Pancreas (tissue), 10 donors: ENCODE data around the gene LRR1. TPM values are rescaled to one million over a fixed set of nuclear protein-coding genes. Genes with fewer than 3 reads are reported as not detected.

Experiments used
- ATAC-seq, 4 donors: fragments of 200-7000 bp; cut with Tn5 transposase; one replicate each; pipeline versions ENCODE4 v1.8.0 to v1.9.1; 2020; ENCODE audit warnings: mild to moderate bottlenecking in 4 of 4, moderate library complexity in 4 of 4
- DNase-seq, 6 donors: peaks; one replicate each; pipeline ENCODE4 v3.0.0-alpha.2; 2020
- FAIRE-seq: peaks from 2 replicates; lab custom pipeline; 2012; peaks lifted over from hg19 to GRCh38; lab: Jason Lieb, UNC
- H3K27ac ChIP-seq, 4 donors: fragments of 200-600 bp; sonication (generic); 1 replicate in 3 of 4; 2 replicates in 1 of 4; pipeline versions ENCODE4 v1.5.0 to v1.8.0; 2020
- H3K27me3 ChIP-seq, 4 donors: fragments of 200-600 bp; one replicate each; pipeline ENCODE4 v1.8.0; 2021
- H3K36me3 ChIP-seq, 3 donors: fragments of 200-600 bp; sonication (generic) in 1 of 3; one replicate each; pipeline versions ENCODE4 v1.5.0 to v1.8.0; 2020 to 2021
- H3K4me1 ChIP-seq, 3 donors: fragments of 200-600 bp; one replicate each; pipeline ENCODE4 v1.8.0; 2021
- H3K4me3 ChIP-seq, 4 donors: fragments of 200-600 bp; sonication (generic) in 2 of 4; one replicate each; pipeline versions ENCODE4 v1.5.0 to v1.8.0; 2020 to 2021
- H3K9me3 ChIP-seq, 4 donors: fragments of 200-600 bp; one replicate each; pipeline ENCODE4 v1.8.0; 2021
- WGBS, 2 donors: extraction: QIAGEN DNeasy Blood & Tissue Kit; methylation state at CpG; one replicate each; pipeline ENCODE4 v1.1.7; 2013; 5-methylcytosine and 5-hydroxymethylcytosine counted together
- intact Hi-C, 3 donors: fragments of 100-400 bp; cut with DNase I; formaldehyde crosslinking; loops; one replicate each; pipeline versions ENCODE4 v1.11.1 to v1.14.2; 2022
- polyA plus RNA-seq, 2 donors: library from polyadenylated mRNA; stranded (reverse); fragments of 200-250 nt; gene quantifications; one replicate each; pipeline ENCODE4 v1.2.3, GENCODE V29; 2013
- total RNA-seq, 6 donors: library from RNA; stranded (reverse); fragmentation: NEBNext Ultra II Directional in 4 of 6; extraction: Animal tissue kit (Norgen Biotek cat#: 25700) in 4 of 6; gene quantifications; one replicate each; pipeline versions ENCODE4 v1.2.1 to v1.2.4, GENCODE V29; 2021 to 2023
- TF ChIP-seq, protein P1 (sequence below), 4 donors: fragments of 200-600 bp; sonication (generic) in 3 of 4; IDR thresholded peaks; one replicate each; pipeline versions ENCODE4 v1.5.0 to v1.8.0; 2021; ENCODE audit warnings: antibody characterized with exemption in 4 of 4
- donor health status: healthy with polysubstance abuse.
- donor health status: DM: no; HTN: no; CAD: no; lungs with moderate emphysema.
- donor health status: DM: no; HTN: no; CAD: no.
- donor health status: control.
- donor health status: control.
- donor health status: Bipolar disorder and iron deficiency.
- donor health status: DM: yes; HTN: yes; CAD: no.
- donor health status: DM: no; HTN: no; CAD: no.
- donor health status: DM: no; HTN: no; CAD: no.
- donor health status: DM: yes; HTN: yes; CAD: no.

The LRR1 gene
- total and polyA plus RNA-seq, 8 donors, result 2.5 to 7.2 (median 3.8) TPM

DNA sequence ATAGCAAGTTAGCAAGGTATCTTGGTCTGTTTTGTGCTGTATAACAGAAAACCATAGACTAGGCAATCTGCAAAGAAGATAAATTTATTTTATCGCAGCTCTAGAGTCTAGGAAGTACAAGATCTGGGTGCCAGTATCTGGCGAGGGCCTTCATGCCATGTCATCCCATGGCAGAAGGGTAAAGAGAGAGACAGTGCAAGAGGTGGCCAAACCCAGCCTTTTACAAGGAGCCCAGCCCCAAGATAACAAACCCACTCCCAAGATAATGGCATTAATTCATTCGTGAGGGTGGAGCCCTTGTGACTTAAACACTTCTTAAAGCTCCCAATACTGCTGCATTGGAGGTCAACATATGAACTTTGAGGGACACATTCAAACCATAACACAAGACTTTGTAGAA is 29.5 kb upstream of the LRR1 start:
- TF ChIP-seq, protein P1, sequence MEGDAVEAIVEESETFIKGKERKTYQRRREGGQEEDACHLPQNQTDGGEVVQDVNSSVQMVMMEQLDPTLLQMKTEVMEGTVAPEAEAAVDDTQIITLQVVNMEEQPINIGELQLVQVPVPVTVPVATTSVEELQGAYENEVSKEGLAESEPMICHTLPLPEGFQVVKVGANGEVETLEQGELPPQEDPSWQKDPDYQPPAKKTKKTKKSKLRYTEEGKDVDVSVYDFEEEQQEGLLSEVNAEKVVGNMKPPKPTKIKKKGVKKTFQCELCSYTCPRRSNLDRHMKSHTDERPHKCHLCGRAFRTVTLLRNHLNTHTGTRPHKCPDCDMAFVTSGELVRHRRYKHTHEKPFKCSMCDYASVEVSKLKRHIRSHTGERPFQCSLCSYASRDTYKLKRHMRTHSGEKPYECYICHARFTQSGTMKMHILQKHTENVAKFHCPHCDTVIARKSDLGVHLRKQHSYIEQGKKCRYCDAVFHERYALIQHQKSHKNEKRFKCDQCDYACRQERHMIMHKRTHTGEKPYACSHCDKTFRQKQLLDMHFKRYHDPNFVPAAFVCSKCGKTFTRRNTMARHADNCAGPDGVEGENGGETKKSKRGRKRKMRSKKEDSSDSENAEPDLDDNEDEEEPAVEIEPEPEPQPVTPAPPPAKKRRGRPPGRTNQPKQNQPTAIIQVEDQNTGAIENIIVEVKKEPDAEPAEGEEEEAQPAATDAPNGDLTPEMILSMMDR (IDR thresholded peaks at IDR 0.05), result no peak
- H3K36me3 ChIP-seq, result no peaks in the 10 kb centered on the region
- no peaks in the 10 kb centered on the region for H3K4me1 ChIP-seq
- DNase-seq (no peak), ATAC-seq (no peak), FAIRE-seq (no peak)
- no peaks in the 10 kb centered on the region for H3K27me3 ChIP-seq
- H3K9me3 ChIP-seq, result no peaks in the 10 kb centered on the region
- no peak overlapping the region for H3K27ac ChIP-seq
- 74 to 77% methylated on average over 3 of the region's 3 CpGs for WGBS, 2 donors
- H3K4me3 ChIP-seq, result no peak overlapping the region
- intact Hi-C loops, result no loop called here

DNA sequence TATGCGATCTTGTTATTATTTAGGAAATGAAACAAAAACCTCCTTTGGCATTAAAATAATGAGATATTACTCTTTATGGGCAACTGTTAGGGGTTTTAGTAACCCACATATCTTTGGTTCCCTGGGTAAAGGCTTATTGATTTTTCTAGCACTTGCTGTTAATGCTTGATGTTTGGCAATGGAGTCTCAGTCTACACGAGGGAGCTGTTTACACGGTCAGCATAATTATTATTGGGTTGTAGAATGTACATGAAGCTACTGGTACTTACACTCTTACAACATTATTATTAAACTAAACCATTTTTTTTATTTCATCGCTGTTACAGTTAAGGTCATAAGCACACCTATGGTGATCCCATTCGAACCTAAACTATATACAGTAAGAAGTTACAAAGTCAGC is 24.7 kb upstream of the LRR1 start:
- intact Hi-C loops, result no loop called here
- H3K4me3 ChIP-seq, result no peak overlapping the region
- no peaks in the 10 kb centered on the region for H3K4me1 ChIP-seq
- H3K9me3 ChIP-seq, result no peaks in the 10 kb centered on the region
- FAIRE-seq (no peak), ATAC-seq (no peak), DNase-seq (no peak)
- 70 to 71% methylated on average over 5 of the region's 5 CpGs for WGBS, 2 donors
- H3K36me3 ChIP-seq, result peaks cover 0 to 4% (median 0%) of the 10 kb centered on the region in 3 donors
- TF ChIP-seq, protein P1 (IDR thresholded peaks at IDR 0.05), result no peak
- no peaks in the 10 kb centered on the region for H3K27me3 ChIP-seq
- no peak overlapping the region for H3K27ac ChIP-seq

DNA sequence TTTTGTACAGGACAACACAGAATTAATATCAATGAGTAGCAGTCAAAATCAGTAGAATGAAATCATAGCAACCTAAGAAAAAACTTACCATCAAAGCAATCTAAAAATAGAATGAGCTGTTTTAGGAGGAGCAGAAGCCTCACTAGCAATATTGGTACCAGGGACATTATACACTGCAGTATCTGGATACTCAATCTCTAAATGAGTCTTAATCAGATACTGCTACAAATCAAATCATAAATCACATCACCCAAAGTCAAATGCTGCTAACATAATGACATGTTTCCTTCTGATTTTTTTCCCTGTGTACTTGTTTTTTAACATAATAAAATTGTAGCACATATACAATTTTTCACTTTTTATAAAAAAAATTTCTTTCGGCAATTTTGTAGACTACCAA is 20.6 kb upstream of the LRR1 start:
- DNase-seq, result no peak
- WGBS, 2 donors, result 89 to 96% methylated on average over 1 of the region's 1 CpG
- intact Hi-C loops, result no loop called here
- no peak for FAIRE-seq
- peaks cover 0 to 8% (median 4%) of the 10 kb centered on the region in 3 donors for H3K36me3 ChIP-seq
- TF ChIP-seq, protein P1 (IDR thresholded peaks at IDR 0.05), result no peak
- ATAC-seq, result no peak
- no peak overlapping the region for H3K27ac ChIP-seq
- no peak overlapping the region for H3K4me3 ChIP-seq
- H3K4me1 ChIP-seq, result peaks cover 0 to 3% (median 0%) of the 10 kb centered on the region in 3 donors
- H3K9me3 ChIP-seq, result no peaks in the 10 kb centered on the region
- no peaks in the 10 kb centered on the region for H3K27me3 ChIP-seq

DNA sequence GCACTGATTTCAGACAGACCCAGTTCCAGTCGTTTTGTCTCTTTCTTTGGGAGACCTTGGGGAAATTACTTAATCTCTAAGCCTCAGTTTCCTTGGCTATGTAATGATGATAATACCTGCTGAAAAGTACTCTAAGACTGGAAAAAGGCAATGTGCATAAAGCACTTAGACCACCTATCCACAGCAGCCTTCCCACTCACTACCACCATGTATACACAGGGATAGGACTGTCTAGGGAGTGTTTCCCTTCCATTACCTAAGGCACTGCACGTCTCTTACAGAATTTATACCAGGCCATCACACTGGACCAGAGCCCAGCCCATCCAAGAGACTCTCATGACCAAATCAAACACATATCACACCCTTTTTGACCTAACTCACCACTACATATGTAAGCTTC is 18.9 kb upstream of the LRR1 start:
- FAIRE-seq (no peak), ATAC-seq (no peak), DNase-seq (no peak)
- H3K4me3 ChIP-seq, result no peak overlapping the region
- WGBS, 2 donors, result 73 to 78% methylated on average over 2 of the region's 2 CpGs
- H3K9me3 ChIP-seq, result no peaks in the 10 kb centered on the region
- peaks cover 0 to 17% (median 12%) of the 10 kb centered on the region in 3 donors for H3K4me1 ChIP-seq
- no peak overlapping the region for H3K27ac ChIP-seq
- intact Hi-C loops, result no loop called here
- H3K27me3 ChIP-seq, result no peaks in the 10 kb centered on the region
- TF ChIP-seq, protein P1 (IDR thresholded peaks at IDR 0.05), result no peak
- peaks cover 0 to 19% (median 4%) of the 10 kb centered on the region in 3 donors for H3K36me3 ChIP-seq

DNA sequence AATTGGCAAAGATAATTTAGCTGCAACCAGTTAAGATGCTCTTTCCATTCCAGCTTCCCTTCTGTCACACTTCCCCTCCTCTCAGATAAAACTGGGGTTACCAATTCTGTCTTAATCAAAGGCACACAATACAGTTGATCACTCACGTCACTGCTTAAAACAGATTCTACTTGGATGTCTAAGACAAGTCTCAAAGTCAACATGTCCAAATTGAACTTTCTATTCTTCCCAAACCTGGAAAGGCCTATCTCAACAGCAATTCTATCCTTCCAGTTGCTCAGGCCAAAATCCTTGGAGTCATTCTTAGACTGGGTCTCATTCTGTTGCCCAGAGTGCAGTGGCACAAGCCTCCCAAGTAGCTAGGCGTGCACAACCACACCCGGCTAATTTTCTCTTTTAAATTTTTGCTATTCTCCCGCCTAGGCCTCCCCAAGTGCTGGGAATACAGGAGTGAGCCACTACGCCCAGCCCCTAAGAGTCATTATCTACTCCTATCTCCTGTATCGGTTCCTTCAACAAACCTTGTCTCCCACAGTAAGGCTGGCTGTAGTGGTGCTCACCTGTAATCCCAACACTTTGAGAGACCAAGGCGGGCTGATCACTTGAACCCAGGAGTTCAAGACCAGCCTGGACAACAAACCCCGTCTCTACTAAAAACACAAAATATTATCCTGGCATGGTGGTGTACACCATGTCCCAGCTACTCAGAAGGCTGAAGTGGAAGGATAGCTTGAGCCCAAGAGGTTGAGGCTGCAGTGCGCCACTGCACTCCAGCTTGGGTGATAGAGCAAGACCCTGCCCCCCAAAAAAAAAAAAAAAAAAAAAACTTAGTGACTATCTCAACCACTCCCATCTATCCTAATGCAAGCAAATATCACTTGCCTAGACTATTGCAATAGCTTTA is 17.3 kb upstream of the LRR1 start:
- Histone ChIP-seq H3K4me1 (peaks cover 0 to 17% (median 13%) of the 10 kb centered on the region in 3 donors), H3K27me3 (no peaks in the 10 kb centered on the region), H3K36me3 (peaks cover 0 to 19% (median 4%) of the 10 kb centered on the region in 3 donors), H3K9me3 (no peaks in the 10 kb centered on the region), H3K27ac (no peak overlapping the region), H3K4me3 (no peak overlapping the region)
- TF ChIP-seq, protein P1 (IDR thresholded peaks at IDR 0.05), result no peak
- DNase-seq (no peak), ATAC-seq (no peak), FAIRE-seq (no peak)
- intact Hi-C loops, result no loop called here
- WGBS, 2 donors, result 70 to 87% methylated on average over 9 of the region's 9 CpGs
